Spleen (tissue), 7 donors: ENCODE measurements around the gene OPCML.

Source experiments
- POLR2A ChIP-seq, 3 donors: fragments of 450-650 bp; IDR thresholded peaks; one replicate each; pipeline ENCODE4 v1.5.1; 2017; ENCODE audit warnings: antibody characterized with exemption in 3 of 3, mild to moderate bottlenecking in 1 of 3
- POLR2AphosphoS5 ChIP-seq, 3 donors: sonication (generic); formaldehyde crosslinking; IDR thresholded peaks; one replicate each; pipeline ENCODE4 v1.5.1; 2017; ENCODE audit warnings: antibody characterized with exemption in 3 of 3
- TF ChIP-seq, protein P1 (sequence below), 11 experiments: fragments of 200-600 bp in 7 of 11; fragments of 450-650 bp in 4 of 11; sonication (generic) in 4 of 11; IDR thresholded peaks in 8 of 11; conservative IDR thresholded peaks in 3 of 11; 1 replicate in 7 of 11; 2 replicates in 4 of 11; pipeline versions ENCODE4 v1.4.0 to v1.8.0; 2016 to 2021; ENCODE audit warnings: antibody characterized with exemption in 11 of 11, inconsistent platforms in 4 of 11, mild to moderate bottlenecking in 1 of 11
- donor health status: DM: no; HTN: no; CAD: no; lungs with moderate emphysema.
- donor health status: DM: no; HTN: no; CAD: no.
- donor health status: DM: no; HTN: no; CAD: no.

DNA sequence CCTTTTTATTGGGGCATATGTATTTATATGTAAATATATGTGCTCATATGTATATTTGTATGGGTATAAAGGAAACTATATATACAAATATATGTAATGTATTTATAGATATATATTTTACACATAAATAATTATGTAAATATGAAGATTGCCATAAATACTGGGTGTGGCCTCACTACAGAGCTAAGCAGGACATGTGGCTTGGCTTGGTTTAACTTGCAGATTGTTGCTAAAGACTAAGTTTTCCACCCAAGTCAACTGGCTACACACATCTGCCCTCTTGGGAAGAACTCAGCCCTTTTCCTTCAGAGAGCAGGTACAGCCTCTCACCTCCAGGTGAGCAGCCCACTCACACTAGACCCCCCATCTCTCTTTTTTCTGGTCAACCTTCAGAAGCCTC is 315.5 kb downstream of the OPCML start:
- TF ChIP-seq POLR2AphosphoS5 (IDR thresholded peaks at IDR 0.05) (no peak), POLR2A (IDR thresholded peaks at IDR 0.05) (no peak)
- TF ChIP-seq, protein P1, sequence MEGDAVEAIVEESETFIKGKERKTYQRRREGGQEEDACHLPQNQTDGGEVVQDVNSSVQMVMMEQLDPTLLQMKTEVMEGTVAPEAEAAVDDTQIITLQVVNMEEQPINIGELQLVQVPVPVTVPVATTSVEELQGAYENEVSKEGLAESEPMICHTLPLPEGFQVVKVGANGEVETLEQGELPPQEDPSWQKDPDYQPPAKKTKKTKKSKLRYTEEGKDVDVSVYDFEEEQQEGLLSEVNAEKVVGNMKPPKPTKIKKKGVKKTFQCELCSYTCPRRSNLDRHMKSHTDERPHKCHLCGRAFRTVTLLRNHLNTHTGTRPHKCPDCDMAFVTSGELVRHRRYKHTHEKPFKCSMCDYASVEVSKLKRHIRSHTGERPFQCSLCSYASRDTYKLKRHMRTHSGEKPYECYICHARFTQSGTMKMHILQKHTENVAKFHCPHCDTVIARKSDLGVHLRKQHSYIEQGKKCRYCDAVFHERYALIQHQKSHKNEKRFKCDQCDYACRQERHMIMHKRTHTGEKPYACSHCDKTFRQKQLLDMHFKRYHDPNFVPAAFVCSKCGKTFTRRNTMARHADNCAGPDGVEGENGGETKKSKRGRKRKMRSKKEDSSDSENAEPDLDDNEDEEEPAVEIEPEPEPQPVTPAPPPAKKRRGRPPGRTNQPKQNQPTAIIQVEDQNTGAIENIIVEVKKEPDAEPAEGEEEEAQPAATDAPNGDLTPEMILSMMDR (IDR thresholded peaks at IDR 0.05 in 8 of 11, conservative IDR thresholded peaks at IDR 0.05 in 3 of 11): no peak
